ENCODE results near the gene SLC39A11. TPM values are rescaled to one million over a fixed set of nuclear protein-coding genes. Genes with fewer than 3 reads are reported as not detected.

SLC39A11 gene, protein sequence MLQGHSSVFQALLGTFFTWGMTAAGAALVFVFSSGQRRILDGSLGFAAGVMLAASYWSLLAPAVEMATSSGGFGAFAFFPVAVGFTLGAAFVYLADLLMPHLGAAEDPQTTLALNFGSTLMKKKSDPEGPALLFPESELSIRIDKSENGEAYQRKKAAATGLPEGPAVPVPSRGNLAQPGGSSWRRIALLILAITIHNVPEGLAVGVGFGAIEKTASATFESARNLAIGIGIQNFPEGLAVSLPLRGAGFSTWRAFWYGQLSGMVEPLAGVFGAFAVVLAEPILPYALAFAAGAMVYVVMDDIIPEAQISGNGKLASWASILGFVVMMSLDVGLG
- total RNA-seq (ENCODE audit: low replicate concordance): 16.6 and 18.3 TPM in 2 replicates

DNA sequence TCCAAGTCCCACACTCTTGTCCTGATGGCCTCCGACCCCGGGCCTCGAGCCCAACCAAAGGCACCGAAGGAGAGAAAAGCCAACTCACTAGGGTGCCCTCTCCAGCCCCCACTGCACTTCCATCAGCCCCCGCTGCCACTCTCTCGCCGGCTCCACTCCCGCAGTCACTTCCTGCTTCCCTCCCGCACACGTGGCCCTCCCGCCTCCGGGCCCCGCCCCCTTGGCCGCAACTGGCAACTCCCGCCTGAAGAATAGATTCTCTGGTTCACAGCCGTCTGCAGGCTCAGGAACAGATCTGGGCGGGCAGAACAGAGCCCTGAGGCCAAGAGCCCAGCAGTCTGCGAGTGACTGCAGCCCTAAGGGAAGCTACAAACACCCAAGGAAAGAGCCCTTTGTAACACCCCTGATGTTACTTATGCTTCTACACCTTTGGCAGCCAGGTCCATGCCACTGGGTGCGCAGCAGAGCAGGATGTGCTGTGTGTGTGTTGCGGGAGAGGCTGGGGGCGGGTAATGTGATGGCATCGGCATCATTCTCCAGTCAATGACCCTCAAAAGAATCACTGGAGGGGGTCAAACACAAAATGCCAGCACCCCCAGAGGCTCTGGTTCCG lies at the start of gene SLC39A11:
SLC39A11 (minus strand) TSS at position 166 of the 613 bp plus-strand sequence. CDS start 3,924 bp downstream, outside the sequence.

Other genes starting within 250 kb of the SLC39A11 start
- gene SSTR2, start 72.3 kb upstream of the SLC39A11 start, total RNA-seq (ENCODE audit: low replicate concordance): under 0.01 TPM in 1 of 2 replicates, not detected in the other
- gene COG1, start 100.4 kb upstream of the SLC39A11 start, total RNA-seq (ENCODE audit: low replicate concordance): 8.3 and 15.3 TPM in 2 replicates
- not detected in 2 replicates for gene CPSF4L, start 169.2 kb upstream of the SLC39A11 start, total RNA-seq (ENCODE audit: low replicate concordance)
- 26.0 and 36.4 TPM in 2 replicates for gene CDC42EP4, start 219.3 kb upstream of the SLC39A11 start, total RNA-seq (ENCODE audit: low replicate concordance)